A673 (cell line): ENCODE data around the gene HOXA3.

Experiments
- EZH2 ChIP-seq: fragments of 200-600 bp; sonication (generic); IDR thresholded peaks from 2 replicates; pipeline ENCODE4 v1.6.1; 2017; ENCODE audit warnings: borderline replicate concordance, low read depth, mild to moderate bottlenecking, mixed read lengths, antibody characterized with exemption, low read length; ENCODE audit not compliant: poor library complexity, severe bottlenecking
- TF ChIP-seq, protein P1 (sequence below): fragments of 300-800, 200-600 bp; sonication (generic); conservative IDR thresholded peaks from 2 replicates; pipeline ENCODE4 v1.5.1; 2017; ENCODE audit warnings: low read depth, mild to moderate bottlenecking, antibody characterized with exemption, low read length, moderate library complexity, mixed read lengths

DNA sequence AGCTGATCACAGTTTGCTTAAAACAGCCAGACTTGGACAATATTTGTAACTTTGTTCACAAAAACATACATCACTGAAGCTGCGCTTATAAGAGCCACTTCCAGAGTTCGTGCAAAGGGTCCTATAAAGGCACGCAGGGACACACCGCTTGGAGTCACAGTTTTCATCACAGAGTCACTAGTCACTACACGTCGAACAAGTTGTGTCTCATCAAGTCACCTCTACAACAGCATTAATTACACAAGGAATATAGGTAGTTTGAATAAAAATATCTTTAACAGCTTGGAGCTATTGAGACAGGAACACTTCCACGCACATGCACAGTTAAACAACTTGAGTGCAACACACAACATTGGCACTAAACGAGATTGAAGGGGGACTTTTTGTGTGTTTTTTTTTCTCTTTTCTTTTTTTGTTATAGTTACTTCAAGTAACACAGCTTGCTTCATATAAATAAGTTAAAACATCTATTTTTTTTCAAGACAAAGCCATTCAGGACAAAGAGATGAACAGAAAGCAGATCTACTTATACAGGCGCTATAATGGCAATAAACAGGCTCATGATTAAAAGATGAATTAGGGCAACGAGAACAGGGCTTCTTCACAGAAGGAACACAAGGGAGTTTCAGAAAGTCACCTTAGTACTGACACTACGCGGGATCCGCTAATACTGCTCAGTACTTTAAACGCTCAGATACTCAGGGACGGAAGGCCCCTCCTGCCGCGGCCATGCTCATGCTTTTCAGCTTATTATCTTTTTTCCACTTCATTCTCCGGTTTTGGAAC, 11.1 kb downstream of the HOXA3 start:
- TF ChIP-seq EZH2 = no peak
- TF ChIP-seq, protein P1, sequence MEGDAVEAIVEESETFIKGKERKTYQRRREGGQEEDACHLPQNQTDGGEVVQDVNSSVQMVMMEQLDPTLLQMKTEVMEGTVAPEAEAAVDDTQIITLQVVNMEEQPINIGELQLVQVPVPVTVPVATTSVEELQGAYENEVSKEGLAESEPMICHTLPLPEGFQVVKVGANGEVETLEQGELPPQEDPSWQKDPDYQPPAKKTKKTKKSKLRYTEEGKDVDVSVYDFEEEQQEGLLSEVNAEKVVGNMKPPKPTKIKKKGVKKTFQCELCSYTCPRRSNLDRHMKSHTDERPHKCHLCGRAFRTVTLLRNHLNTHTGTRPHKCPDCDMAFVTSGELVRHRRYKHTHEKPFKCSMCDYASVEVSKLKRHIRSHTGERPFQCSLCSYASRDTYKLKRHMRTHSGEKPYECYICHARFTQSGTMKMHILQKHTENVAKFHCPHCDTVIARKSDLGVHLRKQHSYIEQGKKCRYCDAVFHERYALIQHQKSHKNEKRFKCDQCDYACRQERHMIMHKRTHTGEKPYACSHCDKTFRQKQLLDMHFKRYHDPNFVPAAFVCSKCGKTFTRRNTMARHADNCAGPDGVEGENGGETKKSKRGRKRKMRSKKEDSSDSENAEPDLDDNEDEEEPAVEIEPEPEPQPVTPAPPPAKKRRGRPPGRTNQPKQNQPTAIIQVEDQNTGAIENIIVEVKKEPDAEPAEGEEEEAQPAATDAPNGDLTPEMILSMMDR = no peak
